Cardiac atrium fibroblast (primary cell): Measurements from ENCODE around the gene IRS4. TPM values are rescaled to one million over a fixed set of nuclear protein-coding genes. Genes with fewer than 3 reads are reported as not detected.

Experiments
- total RNA-seq: library from RNA; depleted of rRNA; stranded (reverse); fragments of >200 nt; gene quantifications from 2 replicates; pipeline ENCODE4 v1.2.3, GENCODE V29; 2015

IRS4 gene
- not detected in 2 replicates for total RNA-seq

DNA sequence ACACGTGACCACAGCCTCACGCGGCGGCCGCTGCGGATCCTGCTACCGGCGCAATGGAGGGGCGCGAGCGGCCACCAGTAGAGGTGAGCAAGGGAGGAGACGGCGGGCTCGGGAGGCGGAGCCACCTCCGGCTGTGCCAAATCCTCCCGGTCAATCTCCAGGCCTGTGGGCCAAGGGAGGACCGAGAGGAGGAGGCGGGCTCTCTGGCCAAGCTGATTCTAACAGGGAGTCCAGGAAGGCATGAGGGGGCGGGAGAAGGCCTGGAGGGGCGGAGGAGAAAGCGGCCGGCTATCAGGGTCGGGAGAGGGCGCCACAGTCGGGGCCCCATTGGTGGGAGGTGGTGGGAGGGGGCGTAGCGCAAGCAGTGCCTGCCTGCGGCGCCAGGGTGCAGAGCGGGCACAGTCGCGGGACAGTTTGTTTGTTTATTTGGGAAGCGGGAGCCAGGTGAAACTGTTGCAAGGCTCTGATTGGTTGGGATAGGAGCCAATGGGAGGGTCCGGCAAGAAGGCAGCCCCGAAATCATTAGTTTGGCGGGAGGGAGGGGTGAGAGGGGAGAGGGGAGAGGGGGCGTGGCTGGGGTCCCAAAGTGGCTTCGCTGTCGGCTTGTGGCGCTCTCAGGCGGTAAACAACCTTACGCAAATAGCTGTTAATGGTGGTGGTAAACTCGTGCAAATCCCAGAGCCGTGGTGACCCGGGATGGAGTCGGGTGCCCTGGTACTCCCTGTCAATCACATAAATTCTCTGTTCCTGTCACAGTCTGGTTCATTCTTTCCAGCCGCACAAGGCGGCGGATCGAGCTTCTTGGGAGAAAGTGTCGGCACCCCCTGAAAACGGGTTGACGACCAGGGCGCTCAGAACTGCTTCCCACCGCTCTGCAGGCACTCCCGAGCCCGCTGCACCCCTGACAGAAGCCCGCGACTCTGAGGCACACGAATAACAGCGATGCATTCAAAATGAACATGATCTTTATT lies at the start of gene IRS4:
IRS4 (minus strand) TSS at position 55 of the 971 bp plus-strand sequence.

